ENCODE data around the gene FYCO1.

Gene FYCO1

DNA sequence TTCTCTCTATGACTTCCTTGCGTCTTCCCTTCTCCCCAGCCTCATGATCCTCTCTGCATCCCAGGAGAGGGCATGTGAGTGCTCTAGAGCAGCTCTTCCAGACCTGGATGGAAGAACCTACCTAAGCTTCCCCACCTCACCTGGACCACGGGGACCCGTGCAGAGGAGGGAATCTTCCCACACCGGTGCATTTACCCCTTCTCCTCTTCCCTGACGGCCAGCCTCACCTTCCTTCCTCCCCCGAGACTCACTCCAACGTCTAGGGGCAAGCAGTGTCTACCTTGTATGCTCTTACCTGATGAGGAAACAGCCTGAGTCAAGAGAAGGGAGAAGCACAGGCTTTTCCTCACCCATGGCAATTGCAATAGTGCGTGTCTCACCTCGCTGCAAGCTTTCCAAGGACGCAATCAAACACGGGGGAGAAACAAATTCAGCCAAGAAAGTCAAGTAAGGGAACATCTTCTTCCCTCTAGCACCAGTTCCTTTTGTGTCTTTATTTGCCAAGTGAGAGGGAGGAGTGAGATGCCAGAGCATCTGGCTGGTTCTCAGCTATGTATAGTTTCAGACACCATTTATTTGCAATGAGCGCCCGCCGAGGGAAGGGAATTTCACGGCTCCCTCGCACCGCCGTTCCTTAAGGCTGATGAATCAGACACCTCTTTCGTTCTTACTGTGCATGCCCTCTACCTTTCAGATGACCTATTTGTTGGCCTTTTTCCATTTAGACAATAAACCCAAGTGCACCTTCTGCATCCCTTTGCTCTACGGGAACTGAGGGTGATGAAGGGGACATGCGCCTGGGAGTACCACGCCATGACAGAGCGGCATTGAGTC, 111.0 kb downstream of the FYCO1 start:
- DNase-seq (ENCODE audit: low spot score): no peak

DNA sequence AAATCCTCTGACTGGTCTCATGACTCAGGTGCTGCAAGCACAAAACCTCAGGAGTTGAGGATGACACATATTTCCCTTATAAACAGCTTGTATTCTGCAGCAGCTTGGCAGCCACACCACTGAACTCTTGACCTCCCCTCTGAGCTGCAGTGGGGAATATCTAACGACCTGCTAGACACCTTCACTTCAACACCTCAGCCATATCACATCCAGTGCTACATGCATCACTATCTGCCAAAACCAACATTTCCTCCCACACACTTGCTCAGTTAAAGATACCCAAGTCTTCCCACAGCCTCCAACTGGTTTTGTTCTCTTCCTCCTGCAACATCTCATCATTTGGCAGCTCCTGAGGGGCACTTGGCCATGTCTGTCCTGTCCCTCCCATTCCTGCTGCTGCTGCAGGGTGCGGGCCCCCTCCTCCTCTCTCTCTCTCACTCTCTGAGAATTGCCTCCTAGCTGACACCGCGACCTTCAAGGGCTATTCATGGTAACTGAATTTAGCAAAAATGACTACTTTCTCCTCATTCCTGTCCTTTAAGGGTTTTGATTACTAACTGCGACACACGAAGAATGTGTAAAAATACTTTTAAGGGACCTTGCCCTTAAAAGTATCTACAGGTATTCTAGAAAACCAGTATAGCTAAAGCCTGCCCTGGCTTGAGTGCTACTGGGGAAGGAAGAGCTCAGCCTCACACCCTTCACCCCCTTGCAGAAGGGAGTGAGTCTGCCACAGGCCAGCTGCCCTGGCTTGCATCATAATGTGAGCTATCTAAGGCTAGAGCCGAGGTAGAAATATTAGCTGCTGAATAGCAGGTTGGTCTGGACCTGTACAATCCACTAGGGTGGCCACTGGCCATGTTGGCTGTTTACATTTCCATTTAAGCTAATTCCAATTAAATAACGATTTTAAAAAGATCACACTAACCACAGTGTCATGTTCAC, 114.3 kb downstream of the FYCO1 start:
- no peak for DNase-seq (ENCODE audit: low spot score)

DNA sequence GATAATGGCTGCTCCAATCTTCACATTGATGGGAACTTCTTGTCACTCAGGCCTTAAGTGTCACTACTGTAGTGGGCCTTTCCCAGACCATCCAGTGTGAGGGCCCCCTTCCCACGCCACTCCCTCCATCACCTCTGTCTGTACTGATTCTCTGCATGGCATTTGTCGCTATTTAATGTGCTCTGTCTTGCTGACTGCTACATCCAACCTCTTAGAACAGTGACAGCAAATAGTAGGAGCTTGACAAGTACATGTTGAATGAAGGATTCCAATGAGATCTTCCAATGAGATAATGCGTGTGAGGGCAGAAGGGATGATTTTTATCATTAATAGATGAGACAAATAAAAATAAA, 114.9 kb downstream of the FYCO1 start:
- no peak for DNase-seq (ENCODE audit: low spot score)

DNA sequence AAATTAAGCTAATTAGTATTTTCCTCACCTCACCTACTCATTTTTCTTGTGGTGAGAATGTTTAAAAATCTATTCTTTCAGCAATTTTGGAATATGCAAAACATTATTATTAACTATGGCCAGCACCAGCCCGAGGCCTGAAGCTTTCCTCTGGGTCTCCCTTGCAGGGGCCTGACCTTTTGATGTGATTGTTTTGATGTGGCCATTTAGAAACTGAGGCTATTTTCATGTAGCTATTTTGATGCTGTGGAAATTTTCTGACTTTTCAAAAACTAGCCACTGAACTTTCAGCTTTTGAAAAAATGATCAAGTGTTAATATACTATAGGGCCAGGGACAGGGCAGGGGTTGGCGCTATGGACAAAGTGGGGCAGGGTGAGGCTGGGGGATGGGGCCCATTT, 117.5 kb downstream of the FYCO1 start:
- DNase-seq (ENCODE audit: low spot score): no peak

DNA sequence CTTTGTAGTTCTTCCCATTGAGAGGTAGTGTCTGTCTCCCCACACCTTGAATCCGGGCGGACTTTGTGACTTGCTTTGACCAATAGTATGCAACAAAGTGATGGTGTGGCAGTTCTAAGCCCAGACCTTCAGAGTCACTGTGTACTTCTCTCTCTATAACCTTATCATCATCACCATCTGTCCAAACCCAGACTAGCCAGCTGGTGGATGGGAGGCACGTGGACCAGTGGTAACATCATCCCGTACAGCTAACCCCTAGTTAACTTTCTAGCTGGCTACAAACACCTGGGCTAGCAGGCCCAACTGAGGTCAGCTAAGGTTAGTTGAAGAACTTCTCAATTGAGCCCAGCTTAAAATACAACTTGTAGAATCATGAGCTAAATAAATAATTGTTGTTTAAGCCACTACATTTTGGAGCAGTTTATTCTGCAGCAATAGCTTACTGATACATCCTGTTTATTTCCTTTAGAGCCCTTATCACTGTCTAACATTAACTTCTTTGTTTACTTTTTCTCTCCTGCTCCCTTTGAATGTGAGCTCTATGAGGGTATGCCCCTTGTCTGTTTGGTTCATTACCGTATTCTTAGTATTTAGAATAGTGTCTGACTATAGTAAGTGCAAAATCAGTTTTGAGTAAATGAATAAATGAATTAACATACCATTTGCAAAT, 120.8 kb downstream of the FYCO1 start:
- DNase-seq (ENCODE audit: low spot score): no peak

DNA sequence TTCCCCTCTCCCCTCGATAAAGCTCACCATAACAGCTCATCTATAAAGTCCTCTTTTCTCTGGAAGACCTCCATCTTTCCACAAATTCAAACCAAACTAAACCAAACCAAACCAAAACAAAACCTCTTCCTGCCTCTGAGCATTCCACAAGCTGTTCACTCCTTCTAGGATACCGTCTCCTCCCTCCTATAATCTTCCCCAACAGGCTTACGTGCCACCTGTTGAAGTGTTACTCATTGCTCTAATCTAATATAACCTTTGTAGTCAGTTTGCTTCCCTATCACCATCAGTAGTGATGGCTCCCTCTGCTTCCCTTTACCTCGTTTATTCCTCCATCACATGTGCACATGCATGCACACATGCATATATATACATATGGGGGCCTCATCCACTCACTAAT, 122.0 kb downstream of the FYCO1 start:
- no peak for DNase-seq (ENCODE audit: low spot score)

DNA sequence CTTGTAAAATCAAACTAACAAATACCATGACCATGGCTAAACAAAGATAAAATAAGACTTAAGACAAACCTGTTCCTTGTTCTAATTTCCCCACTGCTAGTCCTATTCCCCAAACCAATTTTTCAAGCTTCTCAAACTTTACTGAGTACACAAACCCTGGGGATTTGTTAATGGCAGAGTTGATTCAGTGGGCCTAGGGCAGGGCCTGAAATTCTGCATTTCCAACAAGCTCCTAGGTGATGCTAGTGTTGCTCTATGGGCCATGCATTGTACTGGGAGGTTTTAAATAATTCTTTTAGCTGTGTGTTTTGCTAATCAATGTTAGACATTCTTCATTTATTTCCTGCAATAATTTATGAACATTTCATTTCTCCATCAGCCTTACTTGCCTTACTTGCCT, 122.6 kb downstream of the FYCO1 start:
- no peak for DNase-seq (ENCODE audit: low spot score)

DNA sequence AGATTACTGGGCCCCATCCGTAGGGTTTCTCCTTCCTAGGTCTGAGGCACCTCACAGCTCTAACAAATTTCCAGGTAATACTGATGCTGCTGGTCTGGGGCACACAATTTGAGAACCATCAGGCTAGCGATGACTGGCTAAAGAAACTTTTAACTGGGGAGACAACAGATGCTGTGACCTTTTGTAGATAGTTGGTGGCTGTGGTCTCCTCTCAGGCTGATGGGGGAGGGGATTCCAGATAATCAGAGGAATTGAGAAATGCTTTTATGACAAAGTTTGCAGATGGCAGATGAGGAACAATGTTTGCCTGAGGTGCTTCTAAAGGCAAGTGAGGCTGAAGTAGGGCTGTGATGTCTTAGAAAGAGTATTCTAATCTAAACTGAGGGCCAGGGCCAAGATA, 123.1 kb downstream of the FYCO1 start:
- DNase-seq (ENCODE audit: low spot score): no peak

DNA sequence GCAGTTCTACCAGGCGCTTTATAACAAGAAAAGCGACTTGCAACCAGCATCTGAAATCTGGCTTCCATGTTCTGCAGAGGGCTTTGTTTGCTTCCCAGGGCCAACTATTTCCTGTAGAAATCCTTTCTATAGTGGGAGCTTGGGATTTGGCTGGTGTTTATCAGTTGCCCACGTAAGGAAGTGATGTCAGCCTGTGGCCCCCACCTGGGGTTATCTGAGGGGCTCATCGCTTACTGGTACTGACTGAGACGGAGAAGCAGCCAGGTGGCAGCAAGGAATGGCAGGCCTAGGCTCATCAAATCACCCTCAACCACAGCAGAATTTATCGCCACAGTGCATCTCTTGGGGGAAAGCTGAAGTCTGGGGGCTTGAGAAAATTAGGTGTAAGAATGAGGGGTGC, 123.8 kb downstream of the FYCO1 start:
- no peak for DNase-seq (ENCODE audit: low spot score)

DNA sequence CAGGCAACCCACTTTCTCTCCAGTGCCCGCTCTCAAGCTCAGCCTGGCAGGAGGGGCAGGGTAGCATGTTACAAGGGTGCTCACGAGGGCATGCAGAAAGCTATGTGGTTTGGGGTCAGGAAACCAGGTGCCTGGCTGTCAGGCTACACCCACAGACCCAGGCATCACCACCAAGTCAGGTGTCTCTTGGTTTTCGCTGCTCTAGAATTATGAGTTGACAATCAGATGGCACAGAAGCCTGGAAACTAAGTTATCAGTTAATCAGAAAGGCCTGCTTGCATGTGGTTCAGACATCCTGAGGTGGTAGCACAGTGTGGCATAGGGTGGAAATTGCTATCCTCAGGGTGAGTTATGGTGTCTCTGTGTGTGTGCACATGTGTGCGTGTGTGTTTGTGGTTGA, 125.5 kb downstream of the FYCO1 start:
- no peak for DNase-seq (ENCODE audit: low spot score)

DNA sequence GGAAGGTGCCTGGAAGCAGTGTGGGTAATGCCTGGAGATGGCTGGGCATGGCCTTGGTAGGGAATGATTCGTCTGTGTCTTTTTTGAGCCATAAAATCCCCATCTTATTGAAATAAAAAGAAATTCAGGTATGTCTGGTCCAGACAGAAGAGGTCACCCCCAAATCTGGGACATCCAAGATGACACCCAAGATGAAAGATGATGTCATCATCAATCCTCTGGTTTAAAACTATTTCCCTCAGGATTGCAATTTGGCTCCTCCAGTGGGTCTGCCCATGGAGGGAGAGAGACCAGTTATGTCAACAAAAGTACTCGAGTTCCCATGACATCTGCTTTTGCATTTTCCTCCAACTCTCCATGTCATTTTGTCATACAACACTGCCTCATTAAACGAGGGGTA, 126.0 kb downstream of the FYCO1 start:
- no peak for DNase-seq (ENCODE audit: low spot score)

DNA sequence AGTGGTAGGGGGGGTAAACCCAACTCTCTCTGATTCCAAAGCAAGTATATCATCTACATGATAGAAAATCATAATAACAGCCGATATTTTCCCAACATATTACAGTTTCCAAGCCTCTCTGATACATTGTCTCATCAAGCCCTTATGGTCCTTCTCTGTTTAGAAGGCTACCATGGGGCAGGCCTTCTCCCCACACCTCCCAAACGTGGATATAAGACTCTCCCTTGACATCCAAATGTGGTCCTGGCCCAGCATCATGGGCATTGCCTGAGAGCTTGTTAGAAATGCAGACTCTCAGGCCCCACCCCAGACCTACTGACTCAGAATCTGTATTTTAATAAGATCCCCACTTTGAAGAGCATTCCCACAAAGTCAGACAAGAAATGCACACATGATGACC, 127.0 kb downstream of the FYCO1 start:
- DNase-seq (ENCODE audit: low spot score): no peak

DNA sequence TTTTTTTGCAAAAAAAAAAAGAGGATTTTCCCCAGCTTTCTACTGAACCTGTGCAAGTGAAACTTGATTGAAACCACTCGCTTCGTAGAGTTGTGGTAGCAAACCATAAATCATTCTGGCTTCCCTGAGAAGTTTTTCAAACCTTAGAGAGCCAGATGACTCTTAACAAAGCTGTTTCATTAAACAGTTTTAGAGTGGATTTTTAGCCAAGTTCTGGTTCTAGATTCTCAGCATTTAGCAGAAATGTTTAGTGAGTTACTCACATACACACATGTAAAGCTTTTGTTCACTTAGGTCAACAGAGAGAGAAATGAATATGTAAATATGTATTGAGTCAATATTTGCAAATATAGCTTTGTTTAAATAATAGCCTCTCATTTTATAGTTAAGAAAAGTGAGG, 127.4 kb downstream of the FYCO1 start:
- no peak for DNase-seq (ENCODE audit: low spot score)

All from hematopoietic multipotent progenitor cell treated with erythropoietin and hydrocortisone succinate and interleukin-3 and kit ligand, for 15 days (in vitro differentiated cells).